Colonic mucosa (tissue), 4 donors: ENCODE results near the gene FHOD3. TPM values are rescaled to one million over a fixed set of nuclear protein-coding genes. Genes with fewer than 3 reads are reported as not detected.

Experiments used
- DNase-seq: peaks from one replicate; pipeline ENCODE4 v3.0.0-alpha.2; 2020
- H3K27ac ChIP-seq: fragments of 200-600 bp; one replicate; pipeline ENCODE4 v1.8.0; 2021
- H3K27me3 ChIP-seq: fragments of 200-600 bp; one replicate; pipeline ENCODE4 v1.8.0; 2021
- H3K36me3 ChIP-seq: fragments of 200-600 bp; one replicate; pipeline ENCODE4 v1.8.0; 2021
- H3K4me1 ChIP-seq: fragments of 200-600 bp; one replicate; pipeline ENCODE4 v1.8.0; 2021; ENCODE audit warnings: mild to moderate bottlenecking
- H3K4me3 ChIP-seq: fragments of 200-600 bp; one replicate; pipeline ENCODE4 v1.8.0; 2021
- H3K9ac ChIP-seq, 2 donors: one replicate each; pipeline ENCODE4 v1.7.0; 2013; ENCODE audit warnings: control low read depth in 2 of 2, low read depth in 2 of 2, low read length in 2 of 2
- H3K9me3 ChIP-seq: fragments of 200-600 bp; one replicate; pipeline ENCODE4 v1.8.0; 2021
- intact Hi-C: fragments of 100-400 bp; cut with DNase I; formaldehyde crosslinking; loops from one replicate; pipeline ENCODE4 v1.14.1; 2022
- total RNA-seq, 2 donors: library from RNA; stranded (reverse); fragmentation: NEBNext Ultra II Directional in 1 of 2; extraction: Animal tissue kit (Norgen Biotek cat#: 25700) in 1 of 2; gene quantifications; one replicate each; pipeline ENCODE4 v1.2.1, GENCODE V29; 2021
- TF ChIP-seq, protein P1 (sequence below): fragments of 200-600 bp; IDR thresholded peaks from one replicate; pipeline ENCODE4 v1.8.0; 2022; ENCODE audit warnings: antibody characterized with exemption, mild to moderate bottlenecking
- donor health status: healthy.
- donor health status: DM: no; HTN: no; CAD: no.
- donor health status: DM: no; HTN: no; CAD: no.

The FHOD3 gene
- total RNA-seq, 2 donors from 2014 or later: 2.5 to 4.1 TPM

DNA sequence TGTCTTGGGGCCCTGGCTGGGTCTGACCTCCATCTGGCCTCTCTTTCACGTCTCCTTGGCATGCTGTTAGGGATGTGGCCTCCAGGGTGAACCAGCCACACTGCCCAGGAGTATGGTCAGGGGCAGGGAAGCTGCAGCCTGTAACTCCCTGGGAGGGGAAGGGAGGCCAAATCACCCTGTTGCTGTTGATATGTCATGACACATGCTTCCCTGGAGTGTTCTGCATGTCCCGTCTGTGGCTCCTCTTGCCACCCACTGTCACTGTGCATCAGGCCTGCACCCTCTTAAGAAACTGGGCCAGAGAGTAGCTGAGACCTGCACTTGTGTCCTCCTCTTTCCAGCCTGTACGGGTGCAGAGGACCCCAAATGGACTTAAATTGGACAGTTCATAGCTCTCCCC is 221.3 kb downstream of the FHOD3 start:
- TF ChIP-seq, protein P1, sequence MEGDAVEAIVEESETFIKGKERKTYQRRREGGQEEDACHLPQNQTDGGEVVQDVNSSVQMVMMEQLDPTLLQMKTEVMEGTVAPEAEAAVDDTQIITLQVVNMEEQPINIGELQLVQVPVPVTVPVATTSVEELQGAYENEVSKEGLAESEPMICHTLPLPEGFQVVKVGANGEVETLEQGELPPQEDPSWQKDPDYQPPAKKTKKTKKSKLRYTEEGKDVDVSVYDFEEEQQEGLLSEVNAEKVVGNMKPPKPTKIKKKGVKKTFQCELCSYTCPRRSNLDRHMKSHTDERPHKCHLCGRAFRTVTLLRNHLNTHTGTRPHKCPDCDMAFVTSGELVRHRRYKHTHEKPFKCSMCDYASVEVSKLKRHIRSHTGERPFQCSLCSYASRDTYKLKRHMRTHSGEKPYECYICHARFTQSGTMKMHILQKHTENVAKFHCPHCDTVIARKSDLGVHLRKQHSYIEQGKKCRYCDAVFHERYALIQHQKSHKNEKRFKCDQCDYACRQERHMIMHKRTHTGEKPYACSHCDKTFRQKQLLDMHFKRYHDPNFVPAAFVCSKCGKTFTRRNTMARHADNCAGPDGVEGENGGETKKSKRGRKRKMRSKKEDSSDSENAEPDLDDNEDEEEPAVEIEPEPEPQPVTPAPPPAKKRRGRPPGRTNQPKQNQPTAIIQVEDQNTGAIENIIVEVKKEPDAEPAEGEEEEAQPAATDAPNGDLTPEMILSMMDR: no peak
- H3K9me3 ChIP-seq: no peaks in the 10 kb centered on the region
- intact Hi-C loops: no loop called here
- DNase-seq: no peak
- no peaks in the 10 kb centered on the region for H3K36me3 ChIP-seq
- H3K27me3 ChIP-seq: no peaks in the 10 kb centered on the region
- no peak overlapping the region for H3K4me3 ChIP-seq
- H3K27ac ChIP-seq: no peak overlapping the region
- H3K9ac ChIP-seq: no peak overlapping the region
- no peaks in the 10 kb centered on the region for H3K4me1 ChIP-seq

DNA sequence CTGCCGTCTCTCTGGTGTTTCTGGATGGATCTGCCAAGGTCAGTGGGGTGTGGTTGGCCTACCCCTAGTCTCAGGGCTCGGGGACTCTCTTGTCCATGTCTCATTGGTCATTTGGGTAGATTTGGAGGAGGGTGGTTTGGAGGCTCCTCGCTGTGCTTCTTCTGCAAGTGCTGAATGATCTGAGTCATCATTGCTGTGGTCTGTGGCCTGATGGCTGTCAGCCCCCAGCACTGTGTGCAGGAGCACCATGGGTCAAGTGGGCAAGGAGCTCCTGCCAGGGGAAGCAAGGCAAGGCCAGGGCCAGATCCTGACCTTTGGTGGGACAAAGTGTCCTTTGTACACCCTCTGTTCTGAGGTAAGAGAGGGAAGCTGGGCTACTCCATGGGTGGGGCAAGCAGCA is 221.8 kb downstream of the FHOD3 start:
- TF ChIP-seq, protein P1: no peak
- intact Hi-C loops: no loop called here
- no peaks in the 10 kb centered on the region for H3K27me3 ChIP-seq
- no peaks in the 10 kb centered on the region for H3K4me1 ChIP-seq
- H3K9ac ChIP-seq: no peak overlapping the region
- H3K9me3 ChIP-seq: no peaks in the 10 kb centered on the region
- no peak overlapping the region for H3K27ac ChIP-seq
- no peak for DNase-seq
- H3K4me3 ChIP-seq: no peak overlapping the region
- no peaks in the 10 kb centered on the region for H3K36me3 ChIP-seq

DNA sequence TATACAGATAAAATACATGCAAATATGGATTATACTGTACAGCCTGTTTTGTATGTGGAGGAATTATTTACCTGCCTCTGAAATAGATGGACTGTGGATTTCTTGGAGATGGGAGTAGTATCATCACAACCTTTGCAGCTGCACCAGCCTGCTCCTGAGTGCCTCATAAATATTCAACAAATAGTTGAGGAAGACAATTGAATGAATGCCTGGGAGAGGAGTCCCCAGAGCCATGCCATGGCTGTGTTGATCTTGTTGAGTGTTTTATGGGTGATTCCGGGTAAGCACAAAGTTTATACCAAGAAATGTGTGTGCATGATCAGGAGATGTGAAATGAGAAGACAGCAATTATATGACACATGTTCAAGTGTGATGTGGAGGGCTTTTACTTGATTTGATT is 225.0 kb downstream of the FHOD3 start:
- H3K9ac ChIP-seq: no peak overlapping the region
- H3K9me3 ChIP-seq: no peaks in the 10 kb centered on the region
- TF ChIP-seq, protein P1: no peak
- intact Hi-C loops: no loop called here
- H3K27ac ChIP-seq: no peak overlapping the region
- H3K36me3 ChIP-seq: no peaks in the 10 kb centered on the region
- no peaks in the 10 kb centered on the region for H3K4me1 ChIP-seq
- H3K27me3 ChIP-seq: no peaks in the 10 kb centered on the region
- no peak for DNase-seq
- no peak overlapping the region for H3K4me3 ChIP-seq

DNA sequence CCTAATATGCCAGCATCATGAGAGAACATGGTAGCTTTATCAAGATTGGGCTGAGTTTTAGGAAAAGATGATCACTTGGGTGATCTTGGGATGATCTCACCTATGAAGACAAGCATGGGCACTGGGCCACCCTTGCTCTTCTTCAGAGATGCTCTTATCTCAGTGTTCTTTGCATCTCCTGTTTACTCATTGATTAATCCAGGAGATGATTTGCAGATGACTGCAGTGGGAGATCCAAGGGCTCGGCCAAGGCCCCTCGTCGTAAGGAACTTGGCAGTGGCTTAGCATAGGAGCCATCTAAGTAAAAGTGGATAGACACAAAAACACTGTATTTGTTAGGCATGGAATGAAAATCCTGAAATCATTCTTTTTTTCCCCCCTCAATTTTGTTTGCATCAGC is 228.4 kb downstream of the FHOD3 start:
- H3K4me3 ChIP-seq: no peak overlapping the region
- DNase-seq: no peak
- intact Hi-C loops: no loop called here
- no peaks in the 10 kb centered on the region for H3K4me1 ChIP-seq
- H3K9ac ChIP-seq: no peak overlapping the region
- no peaks in the 10 kb centered on the region for H3K27me3 ChIP-seq
- TF ChIP-seq, protein P1: no peak
- H3K36me3 ChIP-seq: no peaks in the 10 kb centered on the region
- H3K9me3 ChIP-seq: no peaks in the 10 kb centered on the region
- no peak overlapping the region for H3K27ac ChIP-seq

DNA sequence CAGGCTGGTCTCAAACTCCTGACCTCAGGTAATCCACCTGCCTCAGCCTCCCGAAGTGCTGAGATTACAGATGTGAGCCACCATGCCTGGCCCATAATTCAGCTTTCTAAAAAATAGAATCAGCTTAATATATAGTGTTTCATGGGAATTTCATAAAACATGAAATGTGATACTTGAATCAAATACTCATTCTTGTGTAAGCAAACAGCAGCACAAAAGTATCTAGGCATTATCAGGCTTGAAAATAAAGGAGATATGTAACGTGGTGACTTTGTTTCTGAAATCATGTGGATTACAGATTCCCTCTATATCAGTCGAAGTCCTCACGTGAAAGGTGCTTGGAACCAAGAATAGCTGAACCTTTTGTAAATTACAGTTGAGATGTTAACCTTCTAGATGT is 229.1 kb downstream of the FHOD3 start:
- Histone ChIP-seq H3K27me3 (no peaks in the 10 kb centered on the region), H3K36me3 (no peaks in the 10 kb centered on the region), H3K27ac (no peak overlapping the region), H3K4me3 (no peak overlapping the region), H3K9me3 (no peaks in the 10 kb centered on the region), H3K4me1 (no peaks in the 10 kb centered on the region), H3K9ac (no peak overlapping the region)
- no peak for DNase-seq
- intact Hi-C loops: no loop called here
- TF ChIP-seq, protein P1: no peak

DNA sequence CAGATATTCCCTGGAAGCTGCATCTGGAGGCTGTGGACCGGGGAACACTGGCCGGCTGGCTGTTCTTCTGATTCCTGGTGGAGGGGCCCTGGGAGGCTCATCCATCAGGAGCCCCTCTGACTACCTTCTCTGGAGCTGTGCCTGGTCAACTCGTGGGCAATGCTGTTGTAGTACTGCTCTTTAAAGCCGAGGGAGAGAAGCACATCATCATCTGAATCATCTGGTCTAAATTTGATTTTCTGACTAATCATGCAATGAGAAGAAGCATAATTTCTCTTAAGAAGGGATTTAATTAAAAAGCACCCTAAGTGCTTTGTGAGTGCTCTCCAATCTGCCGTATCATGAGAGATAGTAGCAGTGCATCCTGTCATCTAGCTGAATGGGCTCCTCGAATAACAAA is 229.5 kb downstream of the FHOD3 start:
- no peak overlapping the region for H3K4me3 ChIP-seq
- intact Hi-C loops: no loop called here
- H3K36me3 ChIP-seq: no peaks in the 10 kb centered on the region
- DNase-seq: no peak
- H3K27me3 ChIP-seq: no peaks in the 10 kb centered on the region
- H3K9me3 ChIP-seq: no peaks in the 10 kb centered on the region
- no peaks in the 10 kb centered on the region for H3K4me1 ChIP-seq
- no peak overlapping the region for H3K9ac ChIP-seq
- H3K27ac ChIP-seq: no peak overlapping the region
- TF ChIP-seq, protein P1: no peak
